Sciatic nerve (tissue), 2 donors: Measurements from ENCODE around the gene C2orf72. TPM values are rescaled to one million over a fixed set of nuclear protein-coding genes. Genes with fewer than 3 reads are reported as not detected.
"Not testable (repeated sequence)": the region's sequence is repeated elsewhere in the genome, so short reads cannot be mapped to it uniquely, and the experiment has no call there.

Experiments
- ATAC-seq: fragments of 200-7000 bp; cut with Tn5 transposase; one replicate; pipeline ENCODE4 v1.9.1; 2020; ENCODE audit warnings: mild to moderate bottlenecking, moderate library complexity
- DNase-seq: peaks from one replicate; pipeline ENCODE4 v3.0.0-alpha.2; 2020; ENCODE audit warnings: low spot score
- intact Hi-C: fragments of 100-400 bp; cut with DNase I; formaldehyde crosslinking; loops from one replicate; pipeline ENCODE4 v1.14.2; 2022
- total RNA-seq: library from RNA; stranded (reverse); fragmentation: NEBNext Ultra II Directional; extraction: Animal tissue kit (Norgen Biotek cat#: 25700); gene quantifications from one replicate; pipeline ENCODE4 v1.2.1, GENCODE V29; 2021
- donor health status: DM: no; HTN: no; CAD: no.
- donor health status: DM: no; HTN: no; CAD: no.

C2orf72 gene
- total RNA-seq, 1 donor from 2014 or later: 2.7 TPM

DNA sequence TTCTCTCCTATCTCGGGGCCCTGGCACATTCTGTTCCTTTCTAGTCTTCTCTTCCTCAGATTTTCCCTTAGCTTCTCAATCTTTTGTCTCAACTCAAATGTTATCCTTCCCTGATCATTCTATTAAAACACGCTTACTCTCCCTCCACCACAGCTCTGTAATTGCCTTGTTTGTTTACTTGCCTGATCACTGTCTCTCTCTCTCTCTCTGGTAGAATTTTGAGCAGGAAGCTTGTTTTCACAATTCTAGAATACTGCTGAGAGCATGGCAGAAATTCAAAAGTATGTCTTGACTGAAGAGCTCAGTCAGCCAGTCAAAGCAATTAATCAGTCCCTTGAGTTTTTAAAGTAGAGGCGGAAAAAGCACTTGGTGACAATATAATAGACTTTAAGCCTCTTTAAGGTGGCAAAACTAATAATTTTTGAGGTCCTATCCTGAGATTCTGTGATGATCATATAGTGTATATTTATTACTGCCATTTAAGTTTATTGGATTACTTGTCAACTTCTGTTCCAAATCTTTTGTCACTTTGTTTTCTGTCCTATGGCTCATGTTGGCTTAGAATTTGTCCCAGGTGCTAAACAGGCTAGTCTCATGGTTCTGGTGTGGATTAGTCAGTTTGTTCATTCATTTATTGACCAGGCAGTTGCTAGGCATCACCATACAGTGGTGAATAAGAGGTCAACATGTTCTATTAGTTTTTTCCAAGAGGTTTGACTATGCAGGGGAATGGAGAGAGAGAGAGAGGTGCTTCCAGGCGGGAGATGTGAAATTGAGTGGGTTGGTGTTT lies 21.6 kb downstream of the C2orf72 start:
- intact Hi-C loops: no loop called here
- ATAC-seq: no peak
- DNase-seq: no peak

DNA sequence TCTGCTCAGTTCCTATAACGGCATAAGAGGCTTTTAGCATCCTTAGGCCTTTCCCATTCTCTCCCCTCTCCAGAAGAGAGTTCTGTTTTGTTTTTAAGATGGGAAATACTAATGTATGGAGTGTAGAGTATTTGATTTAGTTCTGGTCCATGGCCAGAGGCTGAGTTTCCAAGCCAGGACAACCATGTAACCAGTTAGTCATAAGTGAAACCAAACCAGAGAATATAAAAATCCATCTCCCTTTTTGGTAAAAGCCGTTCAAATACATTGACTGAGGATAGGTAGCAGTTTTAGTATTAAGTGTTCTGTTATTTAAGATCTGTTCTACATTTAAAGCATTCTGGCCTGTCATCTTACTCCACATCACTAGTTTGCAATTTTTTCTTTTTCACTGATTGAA lies 22.4 kb downstream of the C2orf72 start:
- ATAC-seq: no peak
- no peak for DNase-seq
- intact Hi-C loops: no loop called here

GRCh38 chr2:231062776-231063175 lies 25.5 kb downstream of the C2orf72 start:
- no peak for ATAC-seq
- DNase-seq: no peak

GRCh38 chr2:231063347-231063746 lies 26.0 kb downstream of the C2orf72 start:
- DNase-seq (no peak), ATAC-seq (no peak)
- intact Hi-C loops: no loop called here

More at GRCh38 chr2:231062776-231063175, 25.5 kb downstream of the C2orf72 start:
- intact Hi-C loops: no loop called here

GRCh38 chr2:231065966-231066365 lies 28.6 kb downstream of the C2orf72 start:
- ATAC-seq (no peak), DNase-seq (no peak)
- intact Hi-C loops: no loop called here

GRCh38 chr2:231067531-231067930 lies 30.2 kb downstream of the C2orf72 start:
- DNase-seq, ATAC-seq, intact Hi-C loops: not testable (repeated sequence)

DNA sequence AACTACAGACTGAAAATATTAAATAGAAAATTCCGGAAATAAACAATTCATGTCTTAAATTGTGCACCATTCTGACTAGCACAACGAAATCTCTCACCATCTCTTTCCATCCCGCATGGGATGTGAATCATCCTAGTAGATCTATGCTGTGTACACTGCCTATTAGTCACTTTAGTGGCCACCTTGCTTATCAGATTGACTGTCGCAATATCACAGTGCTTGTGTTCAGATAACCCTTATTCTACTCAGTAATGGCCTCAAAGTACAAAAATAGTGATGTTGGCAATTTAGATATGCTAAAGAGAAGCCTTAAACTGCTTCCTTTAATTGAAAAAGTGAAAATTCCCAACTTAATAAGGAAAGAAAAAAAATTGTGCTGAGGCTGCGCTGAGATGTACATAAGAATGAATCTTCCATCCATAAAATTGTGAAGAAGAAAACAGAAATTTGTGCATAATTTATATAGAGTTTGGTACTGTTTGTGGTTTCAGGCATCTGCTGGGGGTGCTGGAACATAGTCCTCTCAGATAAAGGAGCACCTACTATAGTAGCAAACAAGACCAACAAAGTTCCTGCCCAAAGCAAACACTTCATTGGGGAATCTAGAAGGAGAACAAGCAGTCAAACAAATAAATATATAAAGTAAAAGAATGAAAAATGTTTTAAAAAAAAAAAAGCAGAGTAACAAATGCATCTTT lies 31.4 kb downstream of the C2orf72 start:
- intact Hi-C loops: no loop called here
- ATAC-seq (no peak), DNase-seq (no peak)

GRCh38 chr2:231069379-231070054 lies 32.2 kb downstream of the C2orf72 start:
- intact Hi-C loops: no loop called here
- ATAC-seq (no peak), DNase-seq (no peak)

DNA sequence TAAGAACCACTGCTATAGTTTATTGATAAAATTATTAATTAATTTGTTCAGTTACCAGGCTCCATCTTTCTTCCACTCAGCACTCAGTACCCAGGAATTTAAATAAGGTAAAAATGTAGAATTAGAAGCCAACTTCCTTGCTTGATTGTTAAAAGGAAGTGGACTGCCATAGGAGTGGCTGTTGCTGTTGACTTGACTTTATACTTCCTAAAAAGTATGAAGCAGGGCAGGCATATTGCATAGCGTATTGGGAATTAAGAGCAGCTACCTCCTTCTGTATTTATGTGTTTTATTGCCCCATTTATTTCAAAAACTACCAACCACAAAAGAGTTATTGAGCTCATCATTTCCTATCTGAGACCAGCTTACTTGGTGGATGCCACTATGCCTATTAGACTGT lies 47.2 kb downstream of the C2orf72 start:
- DNase-seq (no peak), ATAC-seq (no peak)
- intact Hi-C loops: no loop called here

GRCh38 chr2:231088754-231089153 lies 51.4 kb downstream of the C2orf72 start:
- DNase-seq (no peak), ATAC-seq (no peak)
- intact Hi-C loops: no loop called here

- no peak for DNase-seq
- no peak for ATAC-seq
- intact Hi-C loops: no loop called here
Measured at GRCh38 chr2:231093933-231094332, 56.6 kb downstream of the C2orf72 start.

DNA sequence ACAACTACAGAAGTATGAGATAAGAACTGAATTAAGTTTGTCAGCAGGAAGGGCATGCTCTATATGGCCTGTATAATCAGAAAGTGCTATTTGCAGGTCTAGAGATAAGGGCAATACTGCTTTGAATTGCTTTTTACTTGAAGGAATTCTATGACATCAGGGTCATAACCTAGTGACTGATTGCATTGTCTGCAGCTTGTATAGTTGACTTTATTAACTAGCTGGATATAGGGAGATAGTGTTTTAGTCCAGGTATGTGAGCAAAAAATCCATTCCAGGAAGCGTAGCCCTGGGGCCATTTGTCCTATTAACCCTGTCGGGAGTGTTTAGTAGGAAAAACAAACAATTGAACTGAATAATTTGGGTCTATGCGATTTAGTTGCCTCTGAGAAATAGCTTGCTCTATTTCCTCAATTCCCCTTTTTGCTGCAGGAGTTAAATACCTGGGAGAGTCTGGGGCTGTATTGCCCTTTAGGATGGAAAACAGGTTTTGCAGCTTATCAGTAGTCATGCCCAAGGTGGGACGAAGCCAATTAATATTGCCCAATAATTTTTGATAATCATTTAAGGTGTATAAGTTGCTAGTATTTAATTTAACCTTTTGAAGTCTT lies 57.5 kb downstream of the C2orf72 start:
- ATAC-seq (no peak), DNase-seq (no peak)
- intact Hi-C loops: no loop called here

Other genes starting within 250 kb of the C2orf72 start
- 136 TPM for gene ITM2C, start 172.6 kb upstream of the C2orf72 start, total RNA-seq
- 0.18 TPM for gene GPR55, start 112.3 kb upstream of the C2orf72 start, total RNA-seq
- not detected for gene SPATA3, start 41.4 kb upstream of the C2orf72 start, total RNA-seq
- 73.6 TPM for gene PSMD1, start 19.3 kb downstream of the C2orf72 start, total RNA-seq
- 1.2 TPM for gene HTR2B, start 87.5 kb downstream of the C2orf72 start, total RNA-seq
- 15.4 TPM for gene ARMC9, start 161.1 kb downstream of the C2orf72 start, total RNA-seq